Stimulated activated CD4-positive, alpha-beta T cell treated with anti-CD3 and anti-CD28 coated beads, Interleukin-4, amount 100 ng/mL, for 4 hours (primary cell): ENCODE data around the gene ATXN1L.
"Not testable (repeated sequence)": the region's sequence is repeated elsewhere in the genome, so short reads cannot be mapped to it uniquely, and the experiment has no call there.

Experiments used
- DNase-seq, 2 experiments: peaks; one replicate each; pipeline ENCODE4 v3.0.0-alpha.2; 2020

ATXN1L gene

GRCh38 chr16:71845639-71846430 lies at the start of gene ATXN1L:
ATXN1L (plus strand) TSS chr16:71845976; CDS start chr16:71849741, 3,765 bp downstream.
- DNase-seq, result peak; percentile 90 to 91

DNA sequence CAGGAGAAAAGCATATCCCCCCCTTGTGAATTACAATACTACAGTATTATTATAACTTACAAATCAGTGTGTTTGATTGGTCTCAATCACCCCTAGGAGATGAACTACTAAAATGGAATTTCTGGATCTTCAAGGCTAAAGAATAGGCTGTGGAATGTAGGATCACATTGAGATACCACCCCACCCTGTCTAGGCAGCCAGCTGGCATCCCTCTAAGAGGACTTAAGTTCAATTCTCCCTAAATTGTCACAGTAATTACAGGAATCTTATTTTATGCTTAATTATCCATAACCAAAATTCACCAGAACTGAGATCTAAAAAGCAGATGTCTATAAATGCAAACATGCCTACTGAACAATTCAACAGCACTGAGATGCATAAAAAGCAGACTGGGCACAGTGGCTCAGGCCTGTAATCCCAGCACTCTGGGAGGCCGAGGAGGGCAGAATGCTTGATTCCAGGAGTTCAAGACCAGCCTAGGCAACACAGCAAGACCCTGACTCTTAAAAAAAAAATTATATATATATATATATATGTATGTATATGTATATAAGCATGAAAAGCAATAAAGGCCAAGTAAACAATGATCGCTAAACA lies 49.2 kb upstream of the ATXN1L start:
- DNase-seq, result no peak

DNA sequence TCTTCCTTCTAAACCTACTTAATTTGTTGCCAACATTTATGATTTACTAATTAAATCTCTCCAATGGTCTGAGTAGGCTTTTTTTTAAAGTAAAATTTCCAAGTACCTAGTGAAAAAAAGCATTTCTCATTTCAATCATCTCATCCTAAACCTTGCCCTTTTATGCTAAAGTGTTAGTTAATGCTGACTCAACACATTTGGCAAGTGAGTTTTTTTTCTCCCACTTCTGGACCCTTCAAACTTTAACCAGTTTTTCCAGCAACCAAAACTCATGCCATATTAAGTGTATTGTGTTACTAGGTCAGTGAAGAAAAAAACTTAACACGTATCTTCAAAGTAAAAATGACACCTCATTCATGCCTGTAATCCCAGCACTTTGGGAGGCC lies 42.5 kb upstream of the ATXN1L start:
- DNase-seq, result no peak

- DNase-seq, result peak; percentile 57 to 60
Measured at GRCh38 chr16:71807905-71808592, 37.7 kb upstream of the ATXN1L start.

- DNase-seq, result peak; percentile 84 to 96
Measured at GRCh38 chr16:71808593-71809459, 37.0 kb upstream of the ATXN1L start, which contains the start of gene AP1G1. AP1G1 (minus strand) TSS chr16:71808834; CDS start chr16:71789479, 19,355 bp downstream.

DNA sequence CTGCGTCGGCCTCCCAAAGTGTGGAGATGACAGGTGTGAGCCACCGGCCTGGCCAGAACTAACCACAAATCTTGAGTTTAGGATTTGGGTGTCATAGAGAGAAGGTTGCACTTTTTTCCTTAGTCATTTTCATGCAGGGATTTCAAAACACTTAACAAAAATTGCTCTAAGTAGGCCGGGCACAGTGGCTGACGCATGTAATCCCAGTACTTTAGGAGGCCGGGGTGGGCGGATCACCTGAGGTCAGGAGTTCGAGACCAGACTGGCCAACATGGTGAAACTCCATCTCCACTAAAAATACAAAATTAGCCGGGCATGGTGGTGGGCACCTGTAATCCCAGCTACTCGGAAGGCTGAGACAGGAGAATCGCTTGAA lies 35.6 kb upstream of the ATXN1L start:
- not testable (repeated sequence) for DNase-seq

DNA sequence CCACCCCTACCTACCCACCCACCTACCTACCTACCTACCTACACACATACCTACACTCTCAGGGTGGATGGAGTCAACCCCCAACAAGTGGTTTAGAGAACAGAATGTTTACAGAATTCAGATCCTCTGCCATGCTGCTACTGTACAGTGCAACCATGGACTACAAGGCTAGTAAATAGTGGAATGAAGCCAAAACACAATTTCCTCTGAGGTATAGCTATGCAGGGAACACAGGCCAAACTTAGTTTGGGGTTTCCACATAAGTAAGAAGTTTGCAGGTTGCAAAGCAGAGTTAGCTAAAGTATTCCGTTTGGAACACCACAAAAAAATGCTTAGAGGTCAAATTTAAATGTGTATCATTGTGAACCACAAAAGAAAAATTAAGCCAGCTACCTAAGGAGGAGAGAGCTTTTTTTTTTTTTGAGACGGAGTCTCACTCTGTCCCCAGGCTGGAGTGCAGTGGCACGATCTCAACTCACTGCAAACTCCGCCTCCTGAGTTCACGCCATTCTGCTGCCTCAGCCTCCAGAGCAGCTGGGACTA lies 34.4 kb upstream of the ATXN1L start:
- DNase-seq, result no peak

GRCh38 chr16:71817155-71817500 lies 28.6 kb upstream of the ATXN1L start:
- DNase-seq, result not testable (repeated sequence)

- no peak for DNase-seq
Measured at GRCh38 chr16:71826533-71827017, 19.2 kb upstream of the ATXN1L start.

GRCh38 chr16:71830359-71830758 lies 15.4 kb upstream of the ATXN1L start:
- DNase-seq, result no peak

DNA sequence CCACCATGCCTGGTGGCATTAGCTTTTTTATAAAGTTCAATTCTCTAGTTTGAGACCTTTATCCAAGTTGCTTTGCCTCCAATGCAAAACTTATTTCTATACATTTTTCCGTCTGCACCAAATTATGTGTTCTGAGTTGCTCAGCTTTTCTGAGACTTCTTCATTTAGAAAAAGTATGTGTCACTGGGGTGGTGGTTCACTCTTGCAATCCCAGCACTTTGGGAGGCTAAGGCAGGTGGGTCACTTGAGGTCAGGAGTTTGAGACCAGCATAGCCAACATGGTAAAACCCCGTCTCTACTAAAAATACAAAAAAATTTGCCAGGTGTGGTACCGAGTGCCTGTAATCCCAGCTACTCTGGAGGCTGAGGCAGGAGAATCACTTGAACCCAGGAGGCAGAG lies 14.1 kb upstream of the ATXN1L start:
- DNase-seq, result not testable (repeated sequence)

GRCh38 chr16:71832112-71832511 lies 13.7 kb upstream of the ATXN1L start:
- not testable (repeated sequence) for DNase-seq

DNA sequence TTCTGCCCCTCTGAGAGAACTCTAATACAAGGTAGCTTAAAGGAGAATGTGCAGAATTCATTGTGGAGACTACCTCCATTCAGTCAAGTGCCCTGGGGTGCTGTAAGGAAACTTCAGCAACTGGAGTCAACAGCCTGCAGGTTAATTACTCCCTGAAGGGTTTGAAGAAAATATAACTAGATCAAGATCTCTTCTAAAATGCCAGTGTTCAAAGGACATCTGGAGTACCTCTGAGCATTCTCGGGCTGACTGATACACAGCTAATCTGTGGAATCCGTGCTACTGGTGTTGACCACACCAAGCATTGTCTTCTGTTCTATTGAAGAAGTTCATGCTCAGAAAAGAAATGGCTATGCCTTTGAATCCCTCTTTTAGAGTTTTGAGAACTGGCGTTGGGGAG lies 11.5 kb upstream of the ATXN1L start:
- no peak for DNase-seq

GRCh38 chr16:71837150-71837549 lies 8.6 kb upstream of the ATXN1L start:
- no peak for DNase-seq

- no peak for DNase-seq
Measured at GRCh38 chr16:71840052-71840451, 5.7 kb upstream of the ATXN1L start.

DNA sequence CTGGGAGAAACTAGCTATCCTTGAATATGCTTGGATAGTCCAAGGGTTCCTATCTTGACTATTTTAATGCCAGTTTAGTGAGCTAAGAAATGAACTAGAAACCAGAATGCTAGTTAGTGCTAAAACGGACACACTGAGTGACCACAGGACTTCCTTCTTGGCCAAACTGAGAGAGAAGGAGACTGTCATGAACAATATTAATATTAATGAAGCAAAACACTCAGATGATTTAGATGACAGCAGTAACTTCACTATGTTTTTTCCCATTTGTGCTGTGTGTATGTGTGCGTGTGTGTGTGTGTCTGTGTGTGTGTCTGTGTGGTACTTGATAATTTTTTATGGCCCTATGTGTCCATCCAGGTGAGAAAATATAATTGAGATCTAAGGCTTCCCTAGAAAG lies 2.2 kb upstream of the ATXN1L start:
- DNase-seq, result no peak

DNA sequence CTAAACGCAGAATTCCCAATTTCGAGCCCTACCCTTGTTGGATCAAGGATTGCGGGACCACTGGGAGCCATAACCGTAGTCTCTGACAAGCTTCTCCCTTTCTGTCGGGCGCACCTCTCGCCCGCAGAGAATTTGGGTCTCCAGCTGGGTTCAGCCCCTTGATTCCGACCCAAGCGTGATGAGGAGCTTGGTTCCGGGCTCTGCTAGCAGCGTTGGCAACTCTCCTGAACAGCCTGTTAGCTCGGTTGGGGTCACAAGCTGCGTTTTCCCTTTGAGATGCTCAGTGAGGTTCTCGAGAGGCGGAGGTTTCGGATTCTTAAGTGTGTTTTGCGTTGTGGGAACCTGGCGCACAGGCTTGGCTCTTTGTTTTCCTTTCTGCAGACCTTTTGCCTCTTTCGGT lies 655 bp downstream of the ATXN1L start:
- no peak for DNase-seq

DNA sequence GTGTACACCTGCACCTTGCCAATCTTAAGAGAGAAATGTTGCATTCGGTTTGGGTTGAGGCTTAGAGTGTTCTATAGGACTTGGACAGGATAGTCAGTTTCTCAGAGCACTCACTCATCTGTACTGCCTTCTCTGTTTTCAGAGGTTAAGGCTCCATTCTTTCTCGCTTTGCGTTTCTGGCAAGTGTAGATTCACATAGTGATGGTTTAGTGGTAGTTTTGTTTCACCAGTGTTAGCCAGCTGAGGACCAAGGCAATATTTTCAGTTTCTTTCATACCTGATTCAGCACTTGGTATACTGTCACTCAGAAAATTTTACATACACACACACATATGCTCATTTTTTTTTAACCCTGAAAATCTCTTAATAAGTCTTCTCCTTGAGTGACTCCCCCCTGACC lies 1.3 kb downstream of the ATXN1L start:
- no peak for DNase-seq

DNA sequence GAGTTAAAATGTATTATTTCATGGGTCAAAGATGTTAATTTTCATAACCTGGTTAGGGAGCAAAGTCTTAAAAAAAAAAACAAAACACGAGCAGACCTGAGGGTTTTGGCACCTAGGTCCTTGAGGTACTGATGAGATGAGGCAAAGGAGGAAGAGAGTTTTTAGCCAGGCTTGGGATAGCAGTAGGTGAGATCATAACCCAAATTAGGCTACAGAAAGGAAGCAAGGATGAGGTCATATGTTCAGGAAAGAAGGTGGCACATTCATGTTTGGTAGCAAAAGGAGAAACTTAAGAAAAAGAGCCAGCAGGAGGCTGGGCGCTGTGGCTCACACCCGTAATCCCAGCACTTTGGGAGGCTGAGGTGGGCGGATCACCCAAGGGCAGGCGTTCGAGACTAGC lies 2.8 kb downstream of the ATXN1L start:
- DNase-seq, result no peak

- no peak for DNase-seq
Measured at GRCh38 chr16:71851746-71852145, 6.0 kb downstream of the ATXN1L start.

GRCh38 chr16:71852158-71852557 lies 6.4 kb downstream of the ATXN1L start:
- DNase-seq, result no peak

DNA sequence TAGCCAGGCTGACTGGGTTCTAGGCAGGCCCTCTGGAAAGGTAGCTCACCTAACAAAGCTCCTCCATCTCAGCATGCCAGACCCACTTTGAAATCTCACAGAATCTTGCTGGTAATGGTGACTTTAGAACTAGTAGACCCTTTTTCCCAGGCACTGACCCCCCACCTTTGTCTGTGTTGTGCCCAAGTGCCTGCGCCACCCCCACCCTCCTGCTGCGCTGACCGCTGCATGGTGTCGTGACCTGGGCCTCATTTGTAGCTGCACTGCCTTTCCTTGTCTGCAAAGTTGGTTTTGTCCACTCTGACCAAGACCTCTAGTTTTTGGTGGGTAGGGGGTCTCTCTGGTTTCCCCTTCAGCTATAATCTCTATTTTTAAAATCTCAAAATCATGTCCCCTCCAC lies 6.8 kb downstream of the ATXN1L start:
- DNase-seq, result no peak

GRCh38 chr16:71853413-71853812 lies 7.6 kb downstream of the ATXN1L start:
- DNase-seq, result no peak
